Measurements from ENCODE around the gene CHAF1A.

The CHAF1A gene, protein sequence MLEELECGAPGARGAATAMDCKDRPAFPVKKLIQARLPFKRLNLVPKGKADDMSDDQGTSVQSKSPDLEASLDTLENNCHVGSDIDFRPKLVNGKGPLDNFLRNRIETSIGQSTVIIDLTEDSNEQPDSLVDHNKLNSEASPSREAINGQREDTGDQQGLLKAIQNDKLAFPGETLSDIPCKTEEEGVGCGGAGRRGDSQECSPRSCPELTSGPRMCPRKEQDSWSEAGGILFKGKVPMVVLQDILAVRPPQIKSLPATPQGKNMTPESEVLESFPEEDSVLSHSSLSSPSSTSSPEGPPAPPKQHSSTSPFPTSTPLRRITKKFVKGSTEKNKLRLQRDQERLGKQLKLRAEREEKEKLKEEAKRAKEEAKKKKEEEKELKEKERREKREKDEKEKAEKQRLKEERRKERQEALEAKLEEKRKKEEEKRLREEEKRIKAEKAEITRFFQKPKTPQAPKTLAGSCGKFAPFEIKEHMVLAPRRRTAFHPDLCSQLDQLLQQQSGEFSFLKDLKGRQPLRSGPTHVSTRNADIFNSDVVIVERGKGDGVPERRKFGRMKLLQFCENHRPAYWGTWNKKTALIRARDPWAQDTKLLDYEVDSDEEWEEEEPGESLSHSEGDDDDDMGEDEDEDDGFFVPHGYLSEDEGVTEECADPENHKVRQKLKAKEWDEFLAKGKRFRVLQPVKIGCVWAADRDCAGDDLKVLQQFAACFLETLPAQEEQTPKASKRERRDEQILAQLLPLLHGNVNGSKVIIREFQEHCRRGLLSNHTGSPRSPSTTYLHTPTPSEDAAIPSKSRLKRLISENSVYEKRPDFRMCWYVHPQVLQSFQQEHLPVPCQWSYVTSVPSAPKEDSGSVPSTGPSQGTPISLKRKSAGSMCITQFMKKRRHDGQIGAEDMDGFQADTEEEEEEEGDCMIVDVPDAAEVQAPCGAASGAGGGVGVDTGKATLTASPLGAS

DNA sequence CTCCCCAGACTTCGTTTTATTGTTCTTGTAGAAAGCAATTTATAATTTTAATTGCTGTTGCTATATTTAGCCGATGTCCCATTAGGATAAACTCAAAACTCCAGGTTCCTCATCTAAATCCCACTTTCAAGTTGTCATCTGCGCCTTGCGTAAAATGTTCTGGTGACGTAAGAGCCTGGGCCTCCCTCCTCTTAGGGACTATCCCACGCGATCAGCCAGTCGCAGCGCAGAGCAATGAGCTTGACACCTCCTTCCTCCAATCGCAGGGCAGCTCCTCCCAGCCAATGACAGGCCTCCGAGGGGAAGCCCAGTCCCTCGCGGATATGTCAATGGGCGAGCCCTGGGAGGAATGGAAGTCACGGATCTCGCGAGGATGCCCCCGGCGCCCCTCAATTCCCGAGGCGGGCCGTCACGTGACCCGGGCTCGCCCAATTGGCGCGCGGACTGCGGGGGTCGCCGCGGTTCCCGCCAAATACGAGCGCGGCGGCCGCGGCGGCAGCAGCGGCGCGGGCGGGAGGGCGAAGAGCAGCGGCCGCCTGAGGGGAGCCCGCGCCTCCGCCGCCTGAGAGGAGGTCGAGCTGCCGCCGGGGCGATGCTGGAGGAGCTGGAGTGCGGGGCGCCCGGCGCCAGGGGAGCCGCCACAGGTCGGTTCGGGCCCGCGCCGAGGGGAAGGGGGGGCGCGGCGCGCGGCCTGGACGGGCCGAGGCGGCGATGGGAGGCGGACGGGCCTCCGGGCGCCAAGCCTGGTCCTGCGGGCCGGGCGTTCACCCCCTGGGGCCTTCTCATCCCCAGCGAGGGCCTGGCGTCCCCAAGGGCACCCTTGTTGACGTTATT lies at the start of gene CHAF1A:
CHAF1A (plus strand) TSS at position 470 of the 834 bp plus-strand sequence; CDS start at position 593, 123 bp downstream.
- in situ Hi-C loops (cut with MboI; ENCODE audit: low sequenced_read_pairs), result no loop called here

DNA sequence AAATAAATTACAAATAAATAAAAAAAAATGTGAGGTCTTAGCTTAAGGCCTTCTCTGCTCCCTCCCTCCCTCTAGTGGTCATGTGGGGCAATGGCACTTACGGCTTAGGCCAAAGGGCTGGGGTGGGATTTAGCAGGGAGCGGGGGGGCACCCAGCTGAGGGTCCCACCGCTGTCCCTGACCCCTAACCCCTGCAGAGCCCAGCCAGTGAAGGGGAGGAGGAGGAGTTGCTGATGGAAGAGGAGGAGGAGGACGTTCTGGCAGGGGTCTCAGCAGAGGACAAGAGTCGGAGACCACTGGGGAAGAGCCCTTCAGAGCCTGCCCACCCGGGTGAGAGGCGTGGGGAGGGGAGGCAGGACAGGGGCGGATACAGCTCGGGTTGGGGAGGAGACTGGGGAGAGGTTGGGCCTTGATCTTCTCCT lies 49.7 kb upstream of the CHAF1A start:
- in situ Hi-C loops (cut with MboI; ENCODE audit: low sequenced_read_pairs), result no loop called here

DNA sequence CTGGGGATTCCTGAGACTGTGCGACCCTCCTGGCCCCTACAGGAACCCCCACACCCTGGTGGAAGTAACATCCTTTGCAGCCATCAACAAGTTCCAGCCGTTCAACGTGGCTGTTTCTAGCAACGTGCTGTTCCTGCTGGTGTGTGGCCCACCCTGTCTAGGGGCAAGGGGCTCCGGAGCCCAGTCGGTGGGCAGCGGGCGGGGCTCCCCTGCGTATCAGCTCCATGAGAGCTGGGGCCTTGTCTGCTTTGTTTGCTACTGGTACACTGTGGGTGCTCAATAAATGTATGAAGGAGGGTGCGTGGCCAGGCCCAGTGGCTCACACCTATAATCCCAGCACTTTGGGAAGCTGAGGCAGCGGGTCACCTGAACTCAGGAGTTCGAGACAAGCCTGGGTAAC lies 48.2 kb upstream of the CHAF1A start:
- in situ Hi-C loops (cut with MboI; ENCODE audit: low sequenced_read_pairs), result no loop called here

DNA sequence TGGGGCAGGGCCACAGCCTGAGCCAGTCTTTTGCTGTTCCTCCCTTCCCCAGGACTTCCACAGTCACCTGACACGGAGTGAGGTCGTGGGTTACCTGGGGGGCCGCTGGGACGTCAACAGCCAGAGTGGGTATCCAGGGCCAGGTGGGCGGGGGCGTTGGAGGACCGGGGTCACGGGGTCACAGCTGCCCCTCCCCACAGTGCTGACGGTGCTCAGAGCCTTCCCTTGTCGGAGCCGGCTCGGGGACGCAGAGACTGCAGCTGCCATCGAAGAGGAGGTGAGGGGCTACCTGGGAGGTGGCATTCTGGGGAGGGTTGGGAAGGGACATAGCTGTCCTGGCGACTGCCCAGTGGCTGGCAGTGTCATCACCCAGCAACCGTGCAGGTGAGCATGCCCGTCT lies 47.5 kb upstream of the CHAF1A start:
- in situ Hi-C loops (cut with MboI; ENCODE audit: low sequenced_read_pairs), result no loop called here

- in situ Hi-C loops (cut with MboI; ENCODE audit: low sequenced_read_pairs), result no loop called here
These were observed 45.2 kb upstream of the CHAF1A start for GRCh38 chr19:4357095-4357797.

DNA sequence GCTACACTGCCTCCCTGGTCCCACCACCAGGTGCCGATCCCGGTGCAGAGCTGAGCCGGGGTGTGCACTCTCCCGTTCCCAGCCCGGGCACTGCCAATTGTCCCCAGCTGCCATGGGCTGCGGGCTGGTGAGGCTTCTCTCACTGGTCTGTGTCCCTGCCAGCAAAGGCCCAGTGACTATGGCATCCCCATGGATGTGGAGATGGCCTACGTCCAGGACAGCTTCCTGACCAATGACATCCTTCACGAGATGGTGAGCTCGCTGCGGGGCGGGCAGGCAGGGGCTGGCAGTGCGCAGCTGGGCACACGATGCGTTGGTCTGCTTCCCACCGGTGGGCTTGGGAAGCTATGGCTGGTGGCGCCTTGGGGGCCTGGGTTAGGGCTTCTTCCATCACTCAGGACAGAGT lies 44.5 kb upstream of the CHAF1A start:
- in situ Hi-C loops (cut with MboI; ENCODE audit: low sequenced_read_pairs), result no loop called here

- in situ Hi-C loops (cut with MboI; ENCODE audit: low sequenced_read_pairs), result no loop called here
These were observed 43.5 kb upstream of the CHAF1A start for GRCh38 chr19:4358709-4359626.

GRCh38 chr19:4359627-4360000 lies 42.8 kb upstream of the CHAF1A start:
- in situ Hi-C loops (cut with MboI; ENCODE audit: low sequenced_read_pairs), result no loop called here

DNA sequence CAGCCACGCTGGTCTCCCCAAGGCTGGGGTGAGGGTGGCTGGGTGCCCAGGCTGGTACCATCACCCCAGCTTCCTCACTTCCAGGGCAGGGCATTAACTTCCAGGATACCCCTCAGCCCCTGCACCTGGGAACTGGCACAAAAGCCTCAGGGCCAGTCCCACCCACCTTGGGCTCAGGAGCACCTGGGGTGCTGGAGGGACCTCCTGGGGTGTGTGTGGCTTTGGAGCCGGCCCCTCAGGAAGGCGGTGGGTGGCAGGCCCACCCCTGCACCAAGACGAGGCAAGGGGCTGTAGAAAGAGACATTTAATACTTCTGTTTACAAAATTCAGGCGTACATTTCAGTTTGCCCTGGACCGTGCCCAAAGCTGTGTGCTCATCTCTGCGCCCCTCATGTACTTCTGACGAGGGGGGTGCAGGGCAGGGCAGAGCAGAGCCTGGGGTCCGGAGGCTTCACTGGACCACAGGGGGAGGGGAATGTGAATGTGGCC lies 42.3 kb upstream of the CHAF1A start:
- in situ Hi-C loops (cut with MboI; ENCODE audit: low sequenced_read_pairs), result no loop called here

DNA sequence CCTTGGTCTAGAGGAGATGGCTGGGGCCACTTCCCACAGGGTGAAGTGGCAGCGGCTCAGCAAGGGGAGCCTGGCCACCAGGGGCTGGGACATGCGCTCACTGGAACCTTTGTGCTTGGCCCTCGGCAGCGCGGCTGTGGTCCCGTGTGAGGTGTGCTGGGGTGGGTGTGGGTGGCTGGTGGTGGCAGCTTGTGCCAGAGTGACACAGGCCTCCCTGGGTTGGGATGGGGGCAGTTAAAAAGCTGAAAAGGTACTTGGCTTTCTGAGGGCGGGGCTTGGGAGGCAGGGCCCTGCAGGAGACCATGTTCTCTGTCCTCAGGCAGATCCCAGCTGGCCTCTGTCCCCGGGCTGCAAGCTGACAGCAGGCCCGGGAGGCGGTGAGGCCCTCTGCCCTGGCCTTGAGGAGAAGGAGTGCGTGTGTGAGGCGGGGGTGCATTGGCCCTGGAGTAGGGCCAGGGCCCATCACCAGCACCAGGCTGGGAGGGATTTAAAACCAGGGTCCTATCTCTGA lies 41.7 kb upstream of the CHAF1A start:
- in situ Hi-C loops (cut with MboI; ENCODE audit: low sequenced_read_pairs), result no loop called here

- in situ Hi-C loops (cut with MboI; ENCODE audit: low sequenced_read_pairs), result no loop called here
These were observed 41.0 kb upstream of the CHAF1A start for GRCh38 chr19:4361152-4362046.

DNA sequence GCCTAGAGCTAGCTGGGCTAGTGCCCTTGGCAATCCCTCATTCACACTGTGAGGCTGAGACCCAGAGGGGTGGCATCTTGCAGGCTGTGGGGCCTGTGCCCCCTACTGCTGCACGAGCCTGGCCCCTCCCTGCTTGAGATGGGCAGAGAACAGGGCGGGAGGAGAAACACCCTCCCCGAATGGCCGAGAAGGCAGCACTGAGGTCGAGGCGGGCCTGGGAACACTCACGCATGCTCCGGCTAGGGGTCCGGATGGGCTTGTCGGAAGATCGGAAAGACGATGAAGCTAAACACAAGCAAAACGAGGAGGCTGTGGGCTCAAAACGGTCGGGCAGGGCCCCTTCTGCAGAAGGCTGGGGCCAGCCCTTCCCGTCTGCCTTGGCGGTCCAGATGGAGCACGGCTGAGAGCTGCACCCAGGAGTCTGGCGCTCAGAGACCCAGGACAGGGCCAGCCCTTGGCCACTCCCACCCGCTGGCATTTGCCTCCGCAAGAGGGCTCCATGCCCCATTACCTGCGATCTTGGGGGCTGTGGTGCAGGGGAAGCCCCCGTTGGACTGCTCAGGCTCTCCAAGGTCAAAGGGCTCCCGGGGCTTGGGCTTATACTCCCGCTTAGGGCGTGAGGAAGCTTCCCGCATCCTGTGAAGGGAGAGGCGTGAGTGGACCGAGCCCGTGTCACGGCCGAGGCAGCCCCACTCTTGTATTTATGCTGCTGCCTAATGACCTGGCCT lies 40.2 kb upstream of the CHAF1A start:
- in situ Hi-C loops (cut with MboI; ENCODE audit: low sequenced_read_pairs), result no loop called here

DNA sequence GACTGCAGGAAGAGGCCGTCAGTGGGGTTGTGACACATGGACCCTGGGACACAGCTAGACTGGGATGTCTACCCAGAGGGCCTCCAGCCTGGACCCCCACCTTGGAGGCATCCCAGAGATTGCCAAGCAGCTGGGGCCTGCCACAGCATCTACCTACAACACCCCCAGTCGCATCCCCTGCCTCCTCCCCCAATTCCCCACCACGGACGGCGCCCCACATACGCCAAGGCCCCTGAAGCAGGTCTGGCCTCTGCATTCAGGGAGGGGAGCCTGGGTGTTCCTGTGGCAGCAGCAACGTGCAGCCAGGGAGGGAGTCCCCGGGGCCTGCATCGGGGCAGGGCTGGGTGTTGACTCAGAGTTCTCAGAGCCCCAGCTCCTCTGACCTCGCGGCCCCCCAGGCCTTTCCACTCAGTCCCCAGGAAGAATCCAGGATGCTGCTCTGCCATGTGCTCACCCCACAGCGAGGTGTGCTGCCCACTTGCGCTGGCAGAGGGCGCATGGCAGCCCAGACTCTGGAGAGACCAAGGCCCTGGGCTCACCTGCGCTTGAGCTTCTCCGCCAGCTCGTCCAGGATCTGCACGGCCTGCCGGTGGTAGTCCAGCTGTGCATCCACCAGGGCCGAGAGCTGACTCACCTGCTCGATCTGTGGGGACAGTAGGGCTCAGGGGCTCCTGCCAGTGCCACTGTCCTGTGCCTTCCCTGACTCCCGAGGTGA lies 39.5 kb upstream of the CHAF1A start:
- in situ Hi-C loops (cut with MboI; ENCODE audit: low sequenced_read_pairs), result no loop called here

- in situ Hi-C loops (cut with MboI; ENCODE audit: low sequenced_read_pairs), result no loop called here
These were observed 38.7 kb upstream of the CHAF1A start for GRCh38 chr19:4363571-4364304.

- in situ Hi-C loops (cut with MboI; ENCODE audit: low sequenced_read_pairs), result no loop called here
These were observed 37.1 kb upstream of the CHAF1A start for GRCh38 chr19:4365341-4365740.
